HG03520 (cell line): ENCODE data around the gene SNAI3.

Source experiments
- ATAC-seq: cut with Tn5 transposase; IDR thresholded peaks from one replicate; pipeline ENCODE4 v1.9.1; 2021; ENCODE audit warnings: mild to moderate bottlenecking, moderate library complexity; ENCODE audit not compliant: unreplicated experiment

Gene SNAI3

GRCh38 chr16:88721815-88722755 lies 35.8 kb upstream of the SNAI3 start:
- no peak for ATAC-seq

GRCh38 chr16:88721236-88721635 lies 34.9 kb upstream of the SNAI3 start:
- ATAC-seq, result no peak

- ATAC-seq, result no peak
Observed at GRCh38 chr16:88720396-88720970, 34.2 kb upstream of the SNAI3 start.

GRCh38 chr16:88719933-88720296 lies 33.6 kb upstream of the SNAI3 start:
- no peak for ATAC-seq

- ATAC-seq, result no peak
Observed at GRCh38 chr16:88719267-88719932, 33.1 kb upstream of the SNAI3 start.

- no peak for ATAC-seq
Observed at GRCh38 chr16:88718178-88718577, 31.9 kb upstream of the SNAI3 start.

- no peak for ATAC-seq
Observed at GRCh38 chr16:88716601-88717001, 30.3 kb upstream of the SNAI3 start.

GRCh38 chr16:88716201-88716600 lies 29.9 kb upstream of the SNAI3 start:
- no peak for ATAC-seq

GRCh38 chr16:88715312-88716190 lies 29.2 kb upstream of the SNAI3 start:
- ATAC-seq, result no peak

- ATAC-seq, result no peak
Observed at GRCh38 chr16:88714420-88715302, 28.4 kb upstream of the SNAI3 start.

GRCh38 chr16:88713568-88714419 lies 27.5 kb upstream of the SNAI3 start:
- no peak for ATAC-seq

- ATAC-seq, result no peak
Observed at GRCh38 chr16:88713054-88713453, 26.7 kb upstream of the SNAI3 start.

- ATAC-seq, result no peak
Observed at GRCh38 chr16:88712362-88712979, 26.2 kb upstream of the SNAI3 start.

GRCh38 chr16:88711750-88712340 lies 25.5 kb upstream of the SNAI3 start:
- ATAC-seq, result no peak

GRCh38 chr16:88710556-88710955 lies 24.2 kb upstream of the SNAI3 start:
- ATAC-seq, result no peak

- ATAC-seq, result no peak
Observed at GRCh38 chr16:88706965-88707826, 20.9 kb upstream of the SNAI3 start.
